WTC11 (cell line): ENCODE results near the gene NTRK2. TPM values are rescaled to one million over a fixed set of nuclear protein-coding genes. Genes with fewer than 3 reads are reported as not detected.

ENCODE experiments used
- ATAC-seq: fragments of 200-7000 bp; cut with Tn5 transposase; 2 replicates; pipeline ENCODE4 v1.10.0; 2021; ENCODE audit warnings: mild to moderate bottlenecking, moderate library complexity
- CTCF ChIA-PET: fragments of 300-600 bp; sonication (Branson Sonifier 250); formaldehyde crosslinking; loops from one replicate; lab custom pipeline; 2021; ENCODE audit warnings: antibody characterized with exemption; lab: Charles Lee
- POLR2A ChIA-PET: fragments of 350-600 bp; sonication (Branson Sonifier 250); formaldehyde crosslinking; loops from one replicate; lab custom pipeline; 2021; ENCODE audit warnings: antibody characterized with exemption; lab: Charles Lee
- DNase-seq: peaks from one replicate; pipeline ENCODE4 v3.0.0; 2021; ENCODE audit warnings: low spot score
- H3K27ac Mint-ChIP-seq: 2 replicates; pipeline ENCODE4 v1.8.0; 2021; ENCODE audit warnings: mixed read lengths
- H3K27me3 Mint-ChIP-seq: 2 replicates; pipeline ENCODE4 v1.8.0; 2021; ENCODE audit warnings: low read depth, mild to moderate bottlenecking, moderate library complexity, mixed read lengths
- H3K36me3 Mint-ChIP-seq: 2 replicates; pipeline ENCODE4 v1.8.0; 2021; ENCODE audit warnings: mixed read lengths
- H3K4me1 Mint-ChIP-seq: 2 replicates; pipeline ENCODE4 v1.8.0; 2022; ENCODE audit warnings: mixed read lengths
- H3K4me3 Mint-ChIP-seq: 2 replicates; pipeline ENCODE4 v1.8.0; 2021; ENCODE audit warnings: mild to moderate bottlenecking, moderate library complexity, mixed read lengths
- H3K9me3 Mint-ChIP-seq: 2 replicates; pipeline ENCODE4 v1.8.0; 2021; ENCODE audit warnings: mixed read lengths
- JAZF1 ChIP-seq: fragments of 250-450 bp; sonication (Bioruptor Pico); IDR thresholded peaks from 2 replicates; pipeline ENCODE4 v1.9.0; 2021; ENCODE audit warnings: moderate library complexity, mild to moderate bottlenecking, inconsistent platforms
- MXD4 ChIP-seq: fragments of 250-450 bp; sonication (Bioruptor Pico); IDR thresholded peaks from 2 replicates; pipeline ENCODE4 v1.8.0; 2021; ENCODE audit warnings: mild to moderate bottlenecking, moderate library complexity, borderline replicate concordance
- MYBL2 ChIP-seq: sonication (generic); formaldehyde crosslinking; IDR thresholded peaks from 2 replicates; pipeline ENCODE4 v1.8.1; 2023; ENCODE audit warnings: mild to moderate bottlenecking, moderate library complexity, missing genetic modification reagents
- NR1H2 ChIP-seq: sonication (generic); formaldehyde crosslinking; IDR thresholded peaks from 2 replicates; pipeline ENCODE4 v1.9.0; 2021; ENCODE audit warnings: mild to moderate bottlenecking, moderate library complexity, missing genetic modification reagents
- SMAD4 ChIP-seq: sonication (generic); formaldehyde crosslinking; IDR thresholded peaks from 2 replicates; pipeline ENCODE4 v1.8.0; 2022; ENCODE audit warnings: mild to moderate bottlenecking, missing genetic modification reagents
- SOX15 ChIP-seq: fragments of 250-450 bp; sonication (Bioruptor Pico); IDR thresholded peaks from 2 replicates; pipeline ENCODE4 v1.9.0; 2021; ENCODE audit warnings: mild to moderate bottlenecking
- SP1 ChIP-seq: sonication (generic); formaldehyde crosslinking; conservative IDR thresholded peaks from 2 replicates; pipeline ENCODE4 v1.8.1; 2022; ENCODE audit warnings: missing genetic modification reagents
- ZNF138 ChIP-seq: sonication (generic); formaldehyde crosslinking; conservative IDR thresholded peaks from 2 replicates; pipeline ENCODE4 v1.8.1; 2022; ENCODE audit warnings: mild to moderate bottlenecking, moderate library complexity, missing genetic modification reagents
- ZNF219 ChIP-seq: sonication (generic); formaldehyde crosslinking; IDR thresholded peaks from 2 replicates; pipeline ENCODE4 v1.8.0; 2023; ENCODE audit warnings: missing genetic modification reagents, mild to moderate bottlenecking, borderline replicate concordance
- ZNF671 ChIP-seq: fragments of 250-450 bp; sonication (Bioruptor Pico); IDR thresholded peaks from 2 replicates; pipeline ENCODE4 v1.8.0; 2021; ENCODE audit warnings: mild to moderate bottlenecking
- total RNA-seq: library from RNA; stranded (reverse); gene quantifications from 3 replicates; pipeline ENCODE4 v1.2.3, GENCODE V29; 2021
- TF ChIP-seq, protein P1 (sequence below): fragments of 250-450 bp; sonication (Bioruptor Pico); IDR thresholded peaks from 2 replicates; pipeline ENCODE4 v1.9.0; 2021; ENCODE audit warnings: mild to moderate bottlenecking
- TF ChIP-seq, protein P2 (sequence below): sonication (generic); formaldehyde crosslinking; IDR thresholded peaks from 2 replicates; pipeline ENCODE4 v1.8.1; 2023; ENCODE audit warnings: mild to moderate bottlenecking, missing genetic modification reagents
- TF ChIP-seq, protein P3 (sequence below): sonication (generic); formaldehyde crosslinking; IDR thresholded peaks from 2 replicates; pipeline ENCODE4 v1.8.1; 2023; ENCODE audit warnings: mild to moderate bottlenecking, missing genetic modification reagents
- TF ChIP-seq, protein P4 (sequence below): sonication (generic); formaldehyde crosslinking; IDR thresholded peaks from 2 replicates; pipeline ENCODE4 v1.8.1; 2023; ENCODE audit warnings: mild to moderate bottlenecking, missing genetic modification reagents, moderate library complexity
- TF ChIP-seq, protein P5 (sequence below): sonication (generic); formaldehyde crosslinking; IDR thresholded peaks from 2 replicates; pipeline ENCODE4 v1.8.1; 2022; ENCODE audit warnings: mild to moderate bottlenecking, missing genetic modification reagents, moderate library complexity, borderline replicate concordance
- TF ChIP-seq, protein P6 (sequence below): sonication (generic); formaldehyde crosslinking; IDR thresholded peaks from 2 replicates; pipeline ENCODE4 v1.8.1; 2022; ENCODE audit warnings: mild to moderate bottlenecking, moderate library complexity, missing genetic modification reagents

Gene NTRK2
- total RNA-seq, 1 experiment from 2014 or later, result 0.02 TPM

DNA sequence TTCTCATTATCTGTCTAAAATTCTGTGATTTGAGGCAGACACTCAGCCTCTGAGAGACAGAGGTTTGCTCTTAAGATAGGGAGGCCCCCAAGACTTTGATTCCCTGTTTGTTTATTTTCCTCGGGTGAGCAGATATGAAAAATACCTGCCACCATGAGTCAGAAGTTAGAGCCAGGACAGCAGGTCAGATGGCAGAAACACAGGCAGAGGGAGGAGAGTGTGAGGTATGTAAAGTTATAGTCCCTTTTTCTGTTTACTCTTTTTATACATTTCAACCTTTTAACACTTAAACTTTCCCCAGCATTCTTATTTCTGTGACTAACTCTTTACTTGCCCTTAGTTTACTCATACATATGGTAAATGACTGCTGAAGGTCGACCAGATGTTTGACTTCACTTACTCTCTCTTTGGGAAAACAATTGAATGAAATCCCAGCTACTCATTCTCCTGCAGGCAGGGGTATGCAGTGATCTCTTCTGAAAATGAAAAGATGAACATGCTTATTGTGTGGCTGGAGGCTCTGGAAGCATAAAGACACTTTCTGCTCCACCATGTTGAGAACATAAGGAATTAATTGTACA lies 383.8 kb downstream of the NTRK2 start (continued):
- TF ChIP-seq ZNF671 (CRISPR knock-in tag) (no peak), ZNF219 (CRISPR knock-in tag) (no peak), MYBL2 (no peak), NR1H2 (CRISPR knock-in tag) (no peak), JAZF1 (no peak)
- TF ChIP-seq, protein P1, sequence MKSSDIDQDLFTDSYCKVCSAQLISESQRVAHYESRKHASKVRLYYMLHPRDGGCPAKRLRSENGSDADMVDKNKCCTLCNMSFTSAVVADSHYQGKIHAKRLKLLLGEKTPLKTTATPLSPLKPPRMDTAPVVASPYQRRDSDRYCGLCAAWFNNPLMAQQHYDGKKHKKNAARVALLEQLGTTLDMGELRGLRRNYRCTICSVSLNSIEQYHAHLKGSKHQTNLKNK (CRISPR knock-in tag), result no peak
- TF ChIP-seq, protein P2, sequence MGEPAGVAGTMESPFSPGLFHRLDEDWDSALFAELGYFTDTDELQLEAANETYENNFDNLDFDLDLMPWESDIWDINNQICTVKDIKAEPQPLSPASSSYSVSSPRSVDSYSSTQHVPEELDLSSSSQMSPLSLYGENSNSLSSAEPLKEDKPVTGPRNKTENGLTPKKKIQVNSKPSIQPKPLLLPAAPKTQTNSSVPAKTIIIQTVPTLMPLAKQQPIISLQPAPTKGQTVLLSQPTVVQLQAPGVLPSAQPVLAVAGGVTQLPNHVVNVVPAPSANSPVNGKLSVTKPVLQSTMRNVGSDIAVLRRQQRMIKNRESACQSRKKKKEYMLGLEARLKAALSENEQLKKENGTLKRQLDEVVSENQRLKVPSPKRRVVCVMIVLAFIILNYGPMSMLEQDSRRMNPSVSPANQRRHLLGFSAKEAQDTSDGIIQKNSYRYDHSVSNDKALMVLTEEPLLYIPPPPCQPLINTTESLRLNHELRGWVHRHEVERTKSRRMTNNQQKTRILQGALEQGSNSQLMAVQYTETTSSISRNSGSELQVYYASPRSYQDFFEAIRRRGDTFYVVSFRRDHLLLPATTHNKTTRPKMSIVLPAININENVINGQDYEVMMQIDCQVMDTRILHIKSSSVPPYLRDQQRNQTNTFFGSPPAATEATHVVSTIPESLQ (CRISPR knock-in tag), result no peak

DNA sequence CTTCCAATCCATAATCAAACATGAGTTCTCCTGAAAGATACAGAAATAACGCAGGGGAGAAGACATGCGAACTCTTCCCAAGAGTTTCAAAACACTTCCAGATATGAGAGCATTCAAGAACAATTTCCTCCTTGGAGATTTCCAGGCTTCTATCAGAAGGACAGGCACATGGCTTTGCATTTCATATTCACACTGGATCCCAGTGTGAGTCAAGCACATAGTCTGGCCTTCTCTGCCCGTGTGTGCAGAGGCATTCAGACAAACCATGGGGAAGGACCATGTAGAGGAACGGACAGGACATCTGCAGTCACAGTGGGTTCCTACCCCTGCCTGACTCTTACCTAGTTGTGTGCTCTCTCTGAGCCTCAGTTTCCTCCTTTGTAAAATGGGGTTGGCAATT lies 384.5 kb downstream of the NTRK2 start:
- H3K4me1 Mint-ChIP-seq, result peaks cover 7% of the 10 kb centered on the region
- H3K27me3 Mint-ChIP-seq, result no peaks in the 10 kb centered on the region
- no peaks in the 10 kb centered on the region for H3K36me3 Mint-ChIP-seq
- DNase-seq (no peak), ATAC-seq (no peak)
- CTCF ChIA-PET, result no interaction called here
- H3K9me3 Mint-ChIP-seq, result peaks cover 12% of the 10 kb centered on the region
- TF ChIP-seq MXD4, result no peak
- no peak for TF ChIP-seq SP1 (CRISPR knock-in tag)
- TF ChIP-seq, protein P3, sequence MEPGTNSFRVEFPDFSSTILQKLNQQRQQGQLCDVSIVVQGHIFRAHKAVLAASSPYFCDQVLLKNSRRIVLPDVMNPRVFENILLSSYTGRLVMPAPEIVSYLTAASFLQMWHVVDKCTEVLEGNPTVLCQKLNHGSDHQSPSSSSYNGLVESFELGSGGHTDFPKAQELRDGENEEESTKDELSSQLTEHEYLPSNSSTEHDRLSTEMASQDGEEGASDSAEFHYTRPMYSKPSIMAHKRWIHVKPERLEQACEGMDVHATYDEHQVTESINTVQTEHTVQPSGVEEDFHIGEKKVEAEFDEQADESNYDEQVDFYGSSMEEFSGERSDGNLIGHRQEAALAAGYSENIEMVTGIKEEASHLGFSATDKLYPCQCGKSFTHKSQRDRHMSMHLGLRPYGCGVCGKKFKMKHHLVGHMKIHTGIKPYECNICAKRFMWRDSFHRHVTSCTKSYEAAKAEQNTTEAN, result no peak
- no peak for TF ChIP-seq SOX15 (CRISPR knock-in tag)
- no peak for TF ChIP-seq SMAD4
- TF ChIP-seq, protein P4, sequence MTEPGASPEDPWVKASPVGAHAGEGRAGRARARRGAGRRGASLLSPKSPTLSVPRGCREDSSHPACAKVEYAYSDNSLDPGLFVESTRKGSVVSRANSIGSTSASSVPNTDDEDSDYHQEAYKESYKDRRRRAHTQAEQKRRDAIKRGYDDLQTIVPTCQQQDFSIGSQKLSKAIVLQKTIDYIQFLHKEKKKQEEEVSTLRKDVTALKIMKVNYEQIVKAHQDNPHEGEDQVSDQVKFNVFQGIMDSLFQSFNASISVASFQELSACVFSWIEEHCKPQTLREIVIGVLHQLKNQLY, result no peak
- TF ChIP-seq ZNF138 (CRISPR knock-in tag), result no peak
- TF ChIP-seq, protein P5, sequence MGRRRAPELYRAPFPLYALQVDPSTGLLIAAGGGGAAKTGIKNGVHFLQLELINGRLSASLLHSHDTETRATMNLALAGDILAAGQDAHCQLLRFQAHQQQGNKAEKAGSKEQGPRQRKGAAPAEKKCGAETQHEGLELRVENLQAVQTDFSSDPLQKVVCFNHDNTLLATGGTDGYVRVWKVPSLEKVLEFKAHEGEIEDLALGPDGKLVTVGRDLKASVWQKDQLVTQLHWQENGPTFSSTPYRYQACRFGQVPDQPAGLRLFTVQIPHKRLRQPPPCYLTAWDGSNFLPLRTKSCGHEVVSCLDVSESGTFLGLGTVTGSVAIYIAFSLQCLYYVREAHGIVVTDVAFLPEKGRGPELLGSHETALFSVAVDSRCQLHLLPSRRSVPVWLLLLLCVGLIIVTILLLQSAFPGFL, result no peak
- TF ChIP-seq, all 79 proteins: peak for 0
- H3K4me3 Mint-ChIP-seq, result no peak overlapping the region
- POLR2A ChIA-PET, result no interaction called here
- no peak overlapping the region for H3K27ac Mint-ChIP-seq

DNA sequence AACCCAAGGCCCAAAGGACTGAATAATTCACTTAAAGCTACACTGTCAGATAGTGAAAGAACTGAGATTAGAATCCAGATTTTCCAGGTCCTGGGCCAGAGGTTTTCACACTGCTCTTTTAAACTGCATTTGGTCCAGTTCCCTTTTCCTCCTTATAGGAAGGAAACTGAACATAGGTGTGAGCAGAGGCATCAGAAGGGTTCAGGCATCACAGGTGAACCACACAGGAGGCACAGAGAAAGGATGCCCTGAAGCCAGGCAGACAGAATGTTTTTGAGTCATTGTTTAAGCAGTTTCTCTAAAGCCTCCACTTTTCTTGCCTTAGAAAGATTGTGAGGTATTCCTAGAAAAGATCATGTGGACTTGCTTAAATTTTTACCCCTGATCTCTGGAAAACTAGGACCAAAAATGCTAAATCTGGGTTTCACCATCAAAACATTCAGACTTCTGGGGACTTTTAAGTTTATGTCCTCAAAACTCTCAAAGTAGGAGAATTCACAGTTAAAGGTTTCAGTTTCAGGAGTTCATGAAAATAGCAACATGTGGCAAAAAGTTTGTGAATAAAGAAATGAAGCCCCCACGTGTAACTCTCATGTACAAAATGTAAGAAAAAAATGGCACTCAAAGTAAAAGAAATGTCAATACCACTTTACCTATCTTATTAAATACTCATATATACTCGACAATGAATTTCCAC lies 386.1 kb downstream of the NTRK2 start:
- no peaks in the 10 kb centered on the region for H3K36me3 Mint-ChIP-seq
- TF ChIP-seq, protein P6, sequence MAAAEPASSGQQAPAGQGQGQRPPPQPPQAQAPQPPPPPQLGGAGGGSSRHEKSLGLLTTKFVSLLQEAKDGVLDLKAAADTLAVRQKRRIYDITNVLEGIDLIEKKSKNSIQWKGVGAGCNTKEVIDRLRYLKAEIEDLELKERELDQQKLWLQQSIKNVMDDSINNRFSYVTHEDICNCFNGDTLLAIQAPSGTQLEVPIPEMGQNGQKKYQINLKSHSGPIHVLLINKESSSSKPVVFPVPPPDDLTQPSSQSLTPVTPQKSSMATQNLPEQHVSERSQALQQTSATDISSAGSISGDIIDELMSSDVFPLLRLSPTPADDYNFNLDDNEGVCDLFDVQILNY, result no peak

More for the DNA sequence above, 386.1 kb downstream of the NTRK2 start:
- Mint-ChIP-seq H3K4me3 (no peak overlapping the region), H3K27ac (no peak overlapping the region), H3K27me3 (no peaks in the 10 kb centered on the region), H3K4me1 (peaks cover 7% of the 10 kb centered on the region), H3K9me3 (peaks cover 9% of the 10 kb centered on the region)
- ChIA-PET POLR2A (no interaction called here), CTCF (no interaction called here)
- ATAC-seq (no peak), DNase-seq (no peak)
